Lower leg skin (tissue), 3 donors: ENCODE data around the gene TMCO1.
"Not testable (repeated sequence)": the region's sequence is repeated elsewhere in the genome, so short reads cannot be mapped to it uniquely, and the experiment has no call there.

Source experiments
- POLR2A ChIP-seq, 2 donors: fragments of 450-650 bp; IDR thresholded peaks; one replicate each; pipeline ENCODE4 v1.6.1; 2016 to 2017; ENCODE audit warnings: antibody characterized with exemption in 2 of 2, mild to moderate bottlenecking in 1 of 2, moderate library complexity in 1 of 2
- TF ChIP-seq, protein P1 (sequence below), 3 donors: fragments of 450-650 bp; IDR thresholded peaks; one replicate each; pipeline ENCODE4 v1.5.1; 2016; ENCODE audit warnings: antibody characterized with exemption in 3 of 3, mild to moderate bottlenecking in 3 of 3, moderate library complexity in 2 of 3

DNA sequence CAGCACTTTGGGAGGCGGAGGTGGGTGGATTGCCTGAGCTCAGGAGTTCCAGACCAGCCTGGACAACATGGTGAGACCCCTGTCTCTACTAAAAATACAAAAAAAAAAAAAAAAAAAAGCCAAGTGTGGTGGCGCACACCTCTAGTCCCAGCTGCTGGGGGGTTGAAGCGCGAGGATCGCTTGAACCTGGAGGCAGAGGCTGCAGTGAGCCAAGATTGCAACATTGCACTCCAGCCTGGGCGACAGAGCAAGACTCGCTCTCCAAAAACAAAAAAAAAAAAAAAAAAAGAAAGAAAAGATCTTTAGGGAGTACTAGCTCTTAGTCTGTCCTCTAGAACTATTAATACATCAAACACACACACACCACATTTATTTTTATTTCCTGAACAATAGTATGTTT lies 66.7 kb downstream of the TMCO1 start:
- TF ChIP-seq, protein P1, sequence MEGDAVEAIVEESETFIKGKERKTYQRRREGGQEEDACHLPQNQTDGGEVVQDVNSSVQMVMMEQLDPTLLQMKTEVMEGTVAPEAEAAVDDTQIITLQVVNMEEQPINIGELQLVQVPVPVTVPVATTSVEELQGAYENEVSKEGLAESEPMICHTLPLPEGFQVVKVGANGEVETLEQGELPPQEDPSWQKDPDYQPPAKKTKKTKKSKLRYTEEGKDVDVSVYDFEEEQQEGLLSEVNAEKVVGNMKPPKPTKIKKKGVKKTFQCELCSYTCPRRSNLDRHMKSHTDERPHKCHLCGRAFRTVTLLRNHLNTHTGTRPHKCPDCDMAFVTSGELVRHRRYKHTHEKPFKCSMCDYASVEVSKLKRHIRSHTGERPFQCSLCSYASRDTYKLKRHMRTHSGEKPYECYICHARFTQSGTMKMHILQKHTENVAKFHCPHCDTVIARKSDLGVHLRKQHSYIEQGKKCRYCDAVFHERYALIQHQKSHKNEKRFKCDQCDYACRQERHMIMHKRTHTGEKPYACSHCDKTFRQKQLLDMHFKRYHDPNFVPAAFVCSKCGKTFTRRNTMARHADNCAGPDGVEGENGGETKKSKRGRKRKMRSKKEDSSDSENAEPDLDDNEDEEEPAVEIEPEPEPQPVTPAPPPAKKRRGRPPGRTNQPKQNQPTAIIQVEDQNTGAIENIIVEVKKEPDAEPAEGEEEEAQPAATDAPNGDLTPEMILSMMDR (IDR thresholded peaks at IDR 0.05) = not testable (repeated sequence)
- not testable (repeated sequence) for TF ChIP-seq POLR2A (IDR thresholded peaks at IDR 0.05)
